IMR-90 (cell line): Measurements from ENCODE around the gene HTR2A. TPM values are rescaled to one million over a fixed set of nuclear protein-coding genes. Genes with fewer than 3 reads are reported as not detected.

Experiments used
- ATAC-seq: fragments of 200-7000 bp; cut with Tn5 transposase; 2 replicates; pipeline ENCODE4 v1.9.1; 2020; ENCODE audit warnings: low read depth, mild to moderate bottlenecking, moderate library complexity
- BruUV-seq: library from RNA; stranded (reverse); fragments of 400-500 nt; replicated peaks from 2 replicates; lab custom pipeline; 2021; lab: Mats Ljungman, UMichigan
- CTCF ChIA-PET: fragments of 300-600 bp; formaldehyde crosslinking; extraction: SDS; loops from one replicate; lab custom pipeline; 2021; ENCODE audit warnings: antibody characterized with exemption; lab: Yijun Ruan, JAX
- POLR2A ChIA-PET: fragments of 300-600 bp; sonication (Branson Sonifier 250); formaldehyde crosslinking; loops from one replicate; lab custom pipeline; 2022; ENCODE audit warnings: antibody characterized with exemption; ENCODE audit not compliant: unreplicated experiment; lab: Charles Lee
- DNase-seq: peaks from one replicate; pipeline ENCODE4 v3.0.0; 2013
- H2AFZ ChIP-seq: replicated peaks from 2 replicates; pipeline ENCODE3; 2013; ENCODE audit warnings: low read length, mild to moderate bottlenecking; ENCODE audit not compliant: poor library complexity
- H2AK5ac ChIP-seq: 2 replicates; pipeline ENCODE4 v1.6.1; 2013; ENCODE audit warnings: low read depth, low read length, inconsistent platforms
- H2AK9ac ChIP-seq: replicated peaks from 2 replicates; pipeline ENCODE3; 2013; ENCODE audit warnings: mild to moderate bottlenecking, low read depth, low read length, moderate library complexity; ENCODE audit not compliant: poor library complexity
- H2BK120ac ChIP-seq: 2 replicates; pipeline ENCODE4 v1.6.1; 2013; ENCODE audit warnings: low read depth, low read length, inconsistent platforms
- H2BK15ac ChIP-seq: 3 replicates; pipeline ENCODE4 v1.6.1; 2013; ENCODE audit warnings: low read depth, low read length, inconsistent platforms
- H2BK20ac ChIP-seq: 2 replicates; pipeline ENCODE4 v1.6.1; 2013; ENCODE audit warnings: low read depth, mild to moderate bottlenecking, inconsistent platforms, low read length, moderate library complexity
- H2BK5ac ChIP-seq: 2 replicates; pipeline ENCODE4 v1.6.1; 2013; ENCODE audit warnings: mild to moderate bottlenecking, low read depth, low read length, inconsistent platforms; ENCODE audit not compliant: poor library complexity, severe bottlenecking
- H3K14ac ChIP-seq: replicated peaks from 2 replicates; pipeline ENCODE4 v1.6.1; 2013; ENCODE audit warnings: low read depth, low read length, inconsistent platforms
- H3K18ac ChIP-seq: 2 replicates; pipeline ENCODE4 v1.6.1; 2013; ENCODE audit warnings: low read depth, low read length, control low read depth
- H3K23ac ChIP-seq: 2 replicates; pipeline ENCODE4 v1.6.1; 2013; ENCODE audit warnings: low read depth, low read length, inconsistent platforms
- H3K27ac ChIP-seq: 2 replicates; pipeline ENCODE4 v1.5.1; 2013; ENCODE audit warnings: mild to moderate bottlenecking, control low read depth, low read length; ENCODE audit not compliant: insufficient read depth
- H3K27me3 ChIP-seq: 2 replicates; pipeline ENCODE4 v1.6.1; 2013; ENCODE audit warnings: low read length; ENCODE audit not compliant: control insufficient read depth, insufficient read depth
- H3K36me3 ChIP-seq: 2 replicates; pipeline ENCODE4 v1.6.1; 2013; ENCODE audit warnings: low read length, mixed read lengths; ENCODE audit not compliant: control insufficient read depth, insufficient read depth
- H3K4ac ChIP-seq: 2 replicates; pipeline ENCODE4 v1.6.1; 2013; ENCODE audit warnings: low read depth, low read length, inconsistent platforms
- H3K4me1 ChIP-seq: 2 replicates; pipeline ENCODE4 v1.6.1; 2013; ENCODE audit warnings: low read length, mixed read lengths; ENCODE audit not compliant: control insufficient read depth, insufficient read depth
- H3K4me2 ChIP-seq: 2 replicates; pipeline ENCODE4 v1.6.1; 2013; ENCODE audit warnings: low read depth, mild to moderate bottlenecking, control low read depth, low read length, moderate library complexity
- H3K4me3 ChIP-seq: 2 replicates; pipeline ENCODE4 v1.5.1; 2013; ENCODE audit warnings: low read depth, mild to moderate bottlenecking, control low read depth, low read length, moderate library complexity; ENCODE audit not compliant: insufficient read depth
- H3K56ac ChIP-seq: 2 replicates; pipeline ENCODE4 v1.6.1; 2013; ENCODE audit warnings: low read length, inconsistent platforms; ENCODE audit not compliant: insufficient read depth; ENCODE audit errors: extremely low read depth
- H3K79me1 ChIP-seq, 2 experiments: 2 replicates each; pipeline ENCODE4 v1.6.1; 2013; ENCODE audit warnings: low read length in 2 of 2, inconsistent platforms in 1 of 2, low read depth in 1 of 2
- H3K9ac ChIP-seq: 2 replicates; pipeline ENCODE4 v1.6.1; 2013; ENCODE audit warnings: low read depth, low read length, control low read depth
- H3K9me1 ChIP-seq: 2 replicates; pipeline ENCODE4 v1.6.1; 2013; ENCODE audit warnings: low read length, inconsistent platforms; ENCODE audit not compliant: insufficient read depth
- H3K9me3 ChIP-seq: 2 replicates; pipeline ENCODE4 v1.6.1; 2013; ENCODE audit warnings: low read length; ENCODE audit not compliant: control insufficient read depth, insufficient read depth
- H4K20me1 ChIP-seq: 2 replicates; pipeline ENCODE4 v1.6.1; 2013; ENCODE audit warnings: low read length, inconsistent platforms; ENCODE audit not compliant: insufficient read depth
- H4K5ac ChIP-seq: 2 replicates; pipeline ENCODE4 v1.6.1; 2013; ENCODE audit warnings: mild to moderate bottlenecking, low read depth, low read length, control low read depth
- H4K8ac ChIP-seq, 2 experiments: 2 replicates each; pipeline ENCODE4 v1.6.1; 2013; ENCODE audit warnings: low read depth in 2 of 2, low read length in 2 of 2, control low read depth in 1 of 2, inconsistent platforms in 1 of 2
- H4K91ac ChIP-seq: 2 replicates; pipeline ENCODE4 v1.6.1; 2013; ENCODE audit warnings: low read depth, low read length, inconsistent platforms; ENCODE audit not compliant: insufficient read depth
- CEBPB ChIP-seq: IDR thresholded peaks from 2 replicates; pipeline ENCODE4 v1.6.1; 2012; ENCODE audit warnings: low read depth, low read length, improper control_type of control experiment
- CHD1 ChIP-seq: IDR thresholded peaks from 2 replicates; pipeline ENCODE4 v1.6.1; 2012; ENCODE audit warnings: low read depth, low read length, improper control_type of control experiment
- CTCF ChIP-seq: conservative IDR thresholded peaks from 2 replicates; pipeline ENCODE4 v1.5.1; 2012; ENCODE audit warnings: mild to moderate bottlenecking, low read depth, low read length, improper control_type of control experiment
- ELK1 ChIP-seq: fragments of 150-350 bp; IDR thresholded peaks from 2 replicates; pipeline ENCODE4 v1.6.1; 2016; ENCODE audit warnings: low read depth, mild to moderate bottlenecking, low read length, moderate library complexity, borderline replicate concordance
- FOS ChIP-seq: fragments of 150-350 bp; IDR thresholded peaks from 2 replicates; pipeline ENCODE4 v1.6.1; 2016; ENCODE audit warnings: low read depth, low read length
- MXI1 ChIP-seq: IDR thresholded peaks from 2 replicates; pipeline ENCODE4 v1.6.1; 2012; ENCODE audit warnings: low read depth, mild to moderate bottlenecking, low read length, moderate library complexity, borderline replicate concordance
- NFE2L2 ChIP-seq: fragments of 150-350 bp; IDR thresholded peaks from 2 replicates; pipeline ENCODE4 v1.6.1; 2016; ENCODE audit warnings: low read depth, mild to moderate bottlenecking, low read length
- POLR2A ChIP-seq: IDR thresholded peaks from 2 replicates; pipeline ENCODE4 v1.6.1; 2012; ENCODE audit warnings: mild to moderate bottlenecking, low read depth, low read length
- RAD21 ChIP-seq: IDR thresholded peaks from 2 replicates; pipeline ENCODE4 v1.6.1; 2012; ENCODE audit warnings: low read length, improper control_type of control experiment
- RFX5 ChIP-seq: IDR thresholded peaks from 2 replicates; pipeline ENCODE4 v1.8.0; 2012; ENCODE audit warnings: low read depth, mild to moderate bottlenecking, low read length, moderate library complexity
- SMC3 ChIP-seq: fragments of 150-350 bp; IDR thresholded peaks from 2 replicates; pipeline ENCODE4 v1.6.1; 2016; ENCODE audit warnings: low read depth, mild to moderate bottlenecking, antibody characterized with exemption, low read length, moderate library complexity
- USF2 ChIP-seq: fragments of 150-350 bp; IDR thresholded peaks from 2 replicates; pipeline ENCODE4 v1.6.1; 2017; ENCODE audit warnings: mild to moderate bottlenecking, antibody characterized with exemption, low read length, low read depth
- WGBS, 2 experiments: methylation state at CpG; one replicate each; pipeline versions ENCODE4 v1.1.5 to v1.1.7; 2013; ENCODE audit warnings: missing lambda C conversion rate in 2 of 2; ENCODE audit not compliant: insufficient read length in 1 of 2; ENCODE audit errors: extremely low coverage in 2 of 2; 5-methylcytosine and 5-hydroxymethylcytosine counted together
- dilution Hi-C: fragments of 300-500 bp; cut with HindIII; formaldehyde crosslinking; loops from one replicate; pipeline ENCODE4 v1.14.3; 2018; ENCODE audit warnings: low sequenced_read_pairs; ENCODE audit not compliant: unreplicated experiment
- in situ Hi-C: fragments of 300-500 bp; cut with MboI; formaldehyde crosslinking; loops from 3 replicates; pipeline ENCODE4 v1.14.3; 2019; ENCODE audit warnings: low sequenced_read_pairs, inconsistent platforms, mixed read lengths
- intact Hi-C: fragments of 100-400 bp; cut with micrococcal nuclease; formaldehyde crosslinking; loops from 2 replicates; pipeline ENCODE4 v1.10.0; 2022
- polyA plus RNA-seq, 3 experiments: library from polyadenylated mRNA; depleted of rRNA; stranded (reverse); fragments of >200 nt; gene quantifications; 2 replicates each; pipeline ENCODE4 v1.2.3, GENCODE V29; 2012; ENCODE audit warnings: low replicate concordance in 1 of 3
- total RNA-seq: library from RNA; depleted of rRNA; stranded (reverse); fragments of >200 nt; gene quantifications from 2 replicates; pipeline ENCODE4 v1.2.3, GENCODE V29; 2012

HTR2A gene
- total and polyA plus RNA-seq, 2 of the 4 experiments (the other 2 are of a cell fraction) = 0.02 TPM; not detected in 1

GRCh38 chr13:46901721-46902120, 4.9 kb upstream of the HTR2A start:
- Histone ChIP-seq H3K79me1 (no peaks in the 10 kb centered on the region), H3K4me3 (no peak overlapping the region), H2BK120ac (no peak overlapping the region), H3K9me3 (no peaks in the 10 kb centered on the region), H3K4ac (no peak overlapping the region), H2BK5ac (no peak overlapping the region), H2BK20ac (no peak overlapping the region), H3K18ac (no peak overlapping the region), H3K56ac (no peak overlapping the region), H4K5ac (no peak overlapping the region), H3K9me1 (no peaks in the 10 kb centered on the region), H3K27ac (no peak overlapping the region), H2AFZ (no peak overlapping the region), H3K36me3 (no peaks in the 10 kb centered on the region), H2AK5ac (no peak overlapping the region), H3K9ac (no peak overlapping the region), H4K20me1 (no peaks in the 10 kb centered on the region), H3K27me3 (peaks cover 8% of the 10 kb centered on the region; the same call in 1 of the 2 replicates), H3K14ac (no peak overlapping the region), H4K91ac (no peak overlapping the region), H2BK15ac (no peak overlapping the region), H3K4me2 (no peak overlapping the region), H4K8ac (no peak overlapping the region), H2AK9ac (no peak overlapping the region), H3K23ac (no peak overlapping the region), H3K4me1 (peaks cover 2% of the 10 kb centered on the region; the same call in 1 of the 2 replicates)
- no peak for ATAC-seq
- intact Hi-C loops = no loop called here
- BruUV-seq = no TSS peak
- no peak for TF ChIP-seq MXI1
- no peak for TF ChIP-seq FOS
- no peak for TF ChIP-seq CHD1
- no peak for TF ChIP-seq USF2
- TF ChIP-seq ELK1 = no peak
- TF ChIP-seq CEBPB = no peak
- no peak for TF ChIP-seq SMC3
- no peak for TF ChIP-seq NFE2L2
- TF ChIP-seq POLR2A = no peak
- no peak for TF ChIP-seq CTCF
- TF ChIP-seq RFX5 = no peak
- no peak for TF ChIP-seq RAD21
- ChIA-PET CTCF (interaction anchor here (0.8 kb wide), 1 partner anchor 7 kb away, joined by 3 read pairs; no protein-coding TSS in a partner anchor), POLR2A (no interaction called here)
- DNase-seq = no peak
- no CpG with 5 or more reads among the region's 1 CpG for WGBS, 2 experiments
- in situ Hi-C loops = no loop called here
- dilution Hi-C loops = no loop called here
